HepG2 (cell line): ENCODE data around the gene CER1. TPM values are rescaled to one million over a fixed set of nuclear protein-coding genes. Genes with fewer than 3 reads are reported as not detected.

Experiments
- ATAC-seq: fragments of 200-7000 bp; cut with Tn5 transposase; 3 replicates; pipeline ENCODE4 v1.9.1; 2020; ENCODE audit warnings: mild to moderate bottlenecking, moderate library complexity
- BruUV-seq: library from RNA; stranded (reverse); fragments of 400-500 nt; replicated peaks from 2 replicates; lab custom pipeline; 2021; lab: Mats Ljungman, UMichigan
- CTCF ChIA-PET: fragments of 300-600 bp; formaldehyde crosslinking; extraction: SDS; loops from one replicate; lab custom pipeline; 2021; ENCODE audit warnings: low total read pairs, inconsistent platforms, low intra/inter-chr PET ratio; lab: Yijun Ruan, JAX
- POLR2A ChIA-PET: fragments of 350-600 bp; sonication (Branson Sonifier 250); formaldehyde crosslinking; loops from one replicate; lab custom pipeline; 2020; ENCODE audit warnings: antibody characterized with exemption, inconsistent platforms; lab: Yijun Ruan, JAX
- DNase-seq: peaks from one replicate; pipeline ENCODE4 v3.0.0-alpha.2; 2015; ENCODE audit warnings: low spot score
- FAIRE-seq: peaks from 3 replicates; lab custom pipeline; 2011; peaks lifted over from hg19 to GRCh38; lab: Jason Lieb, UNC
- H2AFZ ChIP-seq: one replicate; pipeline ENCODE4 v1.6.1; 2011; ENCODE audit warnings: low read length, inconsistent platforms
- H3K27ac ChIP-seq: fragments of 300-600 bp; 3 replicates; pipeline ENCODE4 v1.8.0; 2011; ENCODE audit warnings: mixed run types, mild to moderate bottlenecking, mixed read lengths, low read length, inconsistent platforms; ENCODE audit not compliant: insufficient read depth; ENCODE audit errors: extremely low read length
- H3K27me3 ChIP-seq, 2 experiments: fragments of 200-600 bp in 1 of 2; 2 replicates in 1 of 2; 3 replicates in 1 of 2; pipeline versions ENCODE4 v1.6.0 to v1.8.0; 2011; ENCODE audit warnings: low read length in 2 of 2, mild to moderate bottlenecking in 2 of 2, moderate library complexity in 2 of 2, inconsistent platforms in 1 of 2; ENCODE audit not compliant: insufficient read depth in 2 of 2, control insufficient read depth in 1 of 2
- H3K36me3 ChIP-seq, 2 experiments: fragments of 200-600 bp in 1 of 2; replicated peaks in 1 of 2; 2 replicates in 1 of 2; 3 replicates in 1 of 2; pipeline versions ENCODE4 v1.5.1 to v1.8.0; 2011; ENCODE audit warnings: low read length in 2 of 2, inconsistent platforms in 1 of 2; ENCODE audit not compliant: insufficient read depth in 2 of 2, control insufficient read depth in 1 of 2
- H3K4me1 ChIP-seq: 2 replicates; pipeline ENCODE4 v1.5.1; 2012; ENCODE audit warnings: low read length, inconsistent platforms; ENCODE audit not compliant: insufficient read depth
- H3K4me2 ChIP-seq: 2 replicates; pipeline ENCODE4 v1.6.0; 2011; ENCODE audit warnings: low read depth, low read length, inconsistent platforms
- H3K4me3 ChIP-seq, 3 experiments: fragments of 200-600 bp in 1 of 3; sonication (generic), shearing (Covaris generic) in 1 of 3; replicated peaks in 1 of 3; 2 replicates each; pipeline ENCODE4 v1.5.1; 2011 to 2016; ENCODE audit warnings: low read length in 3 of 3, inconsistent platforms in 2 of 3, low read depth in 2 of 3, mild to moderate bottlenecking in 2 of 3, control low read depth in 1 of 3, mixed read lengths in 1 of 3; ENCODE audit not compliant: insufficient read depth in 1 of 3
- H3K79me2 ChIP-seq: one replicate; pipeline ENCODE4 v1.6.1; 2011; ENCODE audit warnings: low read length, inconsistent platforms; ENCODE audit not compliant: insufficient read depth
- H3K9ac ChIP-seq: 2 replicates; pipeline ENCODE4 v1.6.0; 2011; ENCODE audit warnings: mild to moderate bottlenecking, low read depth, low read length, inconsistent platforms; ENCODE audit not compliant: insufficient read depth
- H3K9me3 ChIP-seq: 2 replicates; pipeline ENCODE4 v1.5.1; 2012; ENCODE audit warnings: mild to moderate bottlenecking, low read length
- H4K20me1 ChIP-seq: 2 replicates; pipeline ENCODE4 v1.6.0; 2011; ENCODE audit warnings: inconsistent platforms, mild to moderate bottlenecking, low read length, moderate library complexity; ENCODE audit not compliant: insufficient read depth
- ATF7-NPFF ChIP-seq: sonication (generic); formaldehyde crosslinking; IDR thresholded peaks from 2 replicates; pipeline ENCODE4 v1.8.1; 2023; ENCODE audit warnings: mild to moderate bottlenecking, low read depth, missing genetic modification reagents, moderate library complexity
- BRCA1 ChIP-seq: sonication (generic); formaldehyde crosslinking; IDR thresholded peaks from 2 replicates; pipeline ENCODE4 v1.4.0; 2020; ENCODE audit warnings: missing genetic modification reagents
- MTA1 ChIP-seq: sonication (generic); formaldehyde crosslinking; IDR thresholded peaks from 2 replicates; pipeline ENCODE4 v1.4.0; 2020; ENCODE audit warnings: missing genetic modification reagents, mild to moderate bottlenecking, borderline replicate concordance
- MXI1 ChIP-seq: IDR thresholded peaks from 3 replicates; pipeline ENCODE4 v1.6.1; 2012; ENCODE audit warnings: low read depth, low read length, inconsistent platforms, borderline replicate concordance
- NCOA2 ChIP-seq: sonication (generic); formaldehyde crosslinking; IDR thresholded peaks from 2 replicates; pipeline ENCODE4 v1.8.0; 2022; ENCODE audit warnings: inconsistent platforms
- NONO ChIP-seq, 2 experiments: fragments of 450-650 bp in 1 of 2; sonication (generic) in 1 of 2; formaldehyde crosslinking in 1 of 2; IDR thresholded peaks in 1 of 2; conservative IDR thresholded peaks in 1 of 2; 2 replicates each; pipeline versions ENCODE4 v1.6.1 to v1.8.0; 2017 to 2022; ENCODE audit warnings: mild to moderate bottlenecking in 1 of 2, missing genetic modification reagents in 1 of 2, moderate library complexity in 1 of 2
- PHF20 ChIP-seq: sonication (generic); formaldehyde crosslinking; IDR thresholded peaks from 2 replicates; pipeline ENCODE4 v1.5.0; 2020; ENCODE audit warnings: mild to moderate bottlenecking, missing genetic modification reagents
- SOX6 ChIP-seq, 2 experiments: fragments of 450-650 bp in 1 of 2; sonication (generic) in 1 of 2; formaldehyde crosslinking in 1 of 2; IDR thresholded peaks; 2 replicates each; pipeline versions ENCODE4 v1.4.0 to v1.6.1; 2017 to 2020; ENCODE audit warnings: antibody characterized with exemption in 1 of 2, mild to moderate bottlenecking in 1 of 2, missing genetic modification reagents in 1 of 2
- WIZ ChIP-seq: sonication (generic); formaldehyde crosslinking; IDR thresholded peaks from 2 replicates; pipeline ENCODE4 v1.5.1; 2020; ENCODE audit warnings: mild to moderate bottlenecking, missing genetic modification reagents
- ZNF138 ChIP-seq: sonication (generic); formaldehyde crosslinking; IDR thresholded peaks from 2 replicates; pipeline ENCODE4 v1.5.0; 2020; ENCODE audit warnings: mild to moderate bottlenecking, low read depth, missing genetic modification reagents
- ZNF644 ChIP-seq: IDR thresholded peaks from 2 replicates; pipeline ENCODE4 v1.6.1; 2016; ENCODE audit warnings: low read depth
- WGBS: methylation state at CpG from one replicate; pipeline ENCODE4 v1.1.6; 2017; ENCODE audit warnings: low lambda C conversion rate; 5-methylcytosine and 5-hydroxymethylcytosine counted together
- in situ Hi-C: cut with HindIII; loops from 2 replicates; pipeline ENCODE4 v1.10.0; 2017; ENCODE audit warnings: low pct_unique_long_range_greater_than_20kb; ENCODE audit not compliant: extremely low pct_ligation_motif_present
- intact Hi-C: fragments of 100-400 bp; cut with micrococcal nuclease; formaldehyde crosslinking; loops from one replicate; pipeline ENCODE4 v1.10.0; 2022; ENCODE audit not compliant: unreplicated experiment
- polyA plus RNA-seq, 8 experiments: library from polyadenylated mRNA; depleted of rRNA in 3 of 8; stranded (reverse) in 7 of 8; unstranded in 1 of 8; fragments of >200 nt; fragmentation: Illumina TruSeq in 4 of 8; extraction: Trizol in 4 of 8; gene quantifications; 2 replicates each; pipeline versions ENCODE4 v1.2.1 to v1.2.3, GENCODE V29; 2011 to 2016; ENCODE audit warnings: low read depth in 4 of 8, missing spikeins in 1 of 8, mixed read lengths in 1 of 8; ENCODE audit not compliant: insufficient read depth in 1 of 8
- total RNA-seq, 5 experiments: library from RNA; depleted of rRNA; stranded (reverse); fragments of >200 nt; fragmentation: Illumina TruSeq; extraction: Trizol; gene quantifications; 2 replicates each; pipeline ENCODE4 v1.2.3, GENCODE V29; 2016; ENCODE audit warnings: low read depth in 1 of 5
- TF ChIP-seq, protein P1 (sequence below): sonication (generic); formaldehyde crosslinking; IDR thresholded peaks from 2 replicates; pipeline ENCODE4 v1.4.0; 2020; ENCODE audit warnings: low read depth, mild to moderate bottlenecking, missing genetic modification reagents

CER1 gene
- total and polyA plus RNA-seq, 2 of the 13 experiments (the other 11 are each of a cell fraction or from before 2014, with no cell fraction given): 0.18 TPM; not detected in 1

DNA sequence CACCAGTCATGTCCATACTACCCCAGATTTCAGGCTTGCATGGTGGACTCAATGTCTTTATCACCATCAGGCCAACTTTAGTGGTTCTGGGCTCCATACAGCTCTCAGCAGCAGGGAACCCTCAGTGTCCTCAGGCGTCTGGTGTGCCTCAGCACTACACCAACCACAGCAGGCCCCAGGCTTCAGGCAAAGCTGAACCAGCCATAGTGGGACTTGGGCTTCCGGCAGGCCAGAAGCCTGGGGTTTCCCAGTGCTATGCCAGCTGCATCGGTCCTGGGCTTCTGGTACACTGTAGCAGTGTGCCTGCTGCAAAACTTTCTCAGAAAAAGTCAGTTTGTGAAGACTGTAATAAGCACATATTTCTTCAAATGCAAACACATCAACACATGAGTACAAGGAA, 18.3 kb downstream of the CER1 start:
- intact Hi-C loops: no loop called here
- POLR2A ChIA-PET: no interaction called here
- no peak overlapping the region for H3K9ac ChIP-seq
- ATAC-seq (no peak), FAIRE-seq (no peak), DNase-seq (no peak)
- no peak overlapping the region for H3K27ac ChIP-seq
- no peaks in the 10 kb centered on the region for H3K27me3 ChIP-seq
- H2AFZ ChIP-seq: no peak overlapping the region
- in situ Hi-C loops: no loop called here
- TF ChIP-seq MTA1 (CRISPR knock-in tag): no peak
- no peak for TF ChIP-seq ZNF644
- TF ChIP-seq MXI1: no peak
- TF ChIP-seq ATF7-NPFF (CRISPR knock-in tag): no peak
- TF ChIP-seq ZNF138 (CRISPR knock-in tag): no peak
- TF ChIP-seq PHF20 (CRISPR knock-in tag): no peak
- H3K79me2 ChIP-seq: no peaks in the 10 kb centered on the region
- no peaks in the 10 kb centered on the region for H3K4me1 ChIP-seq
- no peaks in the 10 kb centered on the region for H3K36me3 ChIP-seq
- H3K4me2 ChIP-seq: no peak overlapping the region
- no peak overlapping the region for H3K4me3 ChIP-seq
- 13% methylated on average over 3 of the region's 3 CpGs for WGBS
- CTCF ChIA-PET: no interaction called here
- H4K20me1 ChIP-seq: no peaks in the 10 kb centered on the region
- no TSS peak for BruUV-seq
- H3K9me3 ChIP-seq: peaks cover 20% of the 10 kb centered on the region; the same call in 1 of the 2 replicates

DNA sequence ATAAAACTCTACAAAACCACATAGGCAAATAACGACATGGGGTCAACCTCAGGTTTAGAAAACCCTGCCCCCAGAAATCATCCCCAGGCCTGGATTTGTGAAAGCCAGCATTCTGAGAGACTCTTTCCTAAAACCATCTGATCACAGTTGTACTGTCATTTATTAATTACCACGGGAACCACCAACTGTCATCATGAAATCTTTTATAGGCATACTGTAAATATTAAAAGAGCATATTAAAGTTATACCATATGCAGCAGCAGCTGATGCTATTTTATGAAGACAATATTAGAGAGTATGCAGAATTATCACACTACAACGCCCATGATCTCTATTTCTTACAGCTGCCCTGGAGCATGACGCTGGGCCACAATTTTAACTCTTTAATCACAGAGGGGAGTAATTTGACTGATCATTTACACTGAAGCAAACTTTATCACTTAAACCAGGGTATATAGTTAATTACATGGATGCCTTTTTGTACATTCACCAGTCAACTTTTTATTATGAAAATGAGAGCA, 20.3 kb downstream of the CER1 start:
- Histone ChIP-seq H3K4me3 (no peak overlapping the region), H3K9ac (no peak overlapping the region), H3K9me3 (peaks cover 20% of the 10 kb centered on the region; the same call in 1 of the 2 replicates), H3K79me2 (no peaks in the 10 kb centered on the region), H4K20me1 (no peaks in the 10 kb centered on the region), H3K36me3 (no peaks in the 10 kb centered on the region), H3K27ac (no peak overlapping the region), H2AFZ (no peak overlapping the region), H3K4me1 (no peaks in the 10 kb centered on the region), H3K4me2 (no peak overlapping the region), H3K27me3 (no peaks in the 10 kb centered on the region)
- in situ Hi-C loops: no loop called here
- 0% methylated on average over 4 of the region's 4 CpGs for WGBS
- intact Hi-C loops: no loop called here
- DNase-seq (no peak), FAIRE-seq (no peak), ATAC-seq (no peak)
- ChIA-PET CTCF (no interaction called here), POLR2A (no interaction called here)
- no TSS peak for BruUV-seq
- TF ChIP-seq SOX6 (IDR thresholded peaks at IDR 0.05) (no peak), SOX6 (CRISPR knock-in tag; IDR thresholded peaks at IDR 0.05) (no peak), NCOA2 (CRISPR knock-in tag) (no peak), BRCA1 (CRISPR knock-in tag) (no peak), NONO (IDR thresholded peaks at IDR 0.05) (no peak), NONO (CRISPR knock-in tag; conservative IDR thresholded peaks at IDR 0.05) (no peak), WIZ (CRISPR knock-in tag) (no peak)
- TF ChIP-seq, protein P1, sequence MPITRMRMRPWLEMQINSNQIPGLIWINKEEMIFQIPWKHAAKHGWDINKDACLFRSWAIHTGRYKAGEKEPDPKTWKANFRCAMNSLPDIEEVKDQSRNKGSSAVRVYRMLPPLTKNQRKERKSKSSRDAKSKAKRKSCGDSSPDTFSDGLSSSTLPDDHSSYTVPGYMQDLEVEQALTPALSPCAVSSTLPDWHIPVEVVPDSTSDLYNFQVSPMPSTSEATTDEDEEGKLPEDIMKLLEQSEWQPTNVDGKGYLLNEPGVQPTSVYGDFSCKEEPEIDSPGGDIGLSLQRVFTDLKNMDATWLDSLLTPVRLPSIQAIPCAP: no peak
